Neural progenitor cell (in vitro differentiated cells): ENCODE data around the gene AK8.
"Not testable (repeated sequence)": the region's sequence is repeated elsewhere in the genome, so short reads cannot be mapped to it uniquely, and the experiment has no call there.

Source experiments
- CTCF ChIP-seq: fragments of 200-600 bp; sonication (generic); IDR thresholded peaks from 2 replicates; pipeline ENCODE4 v1.5.1; 2017; ENCODE audit warnings: antibody characterized with exemption, mild to moderate bottlenecking
- EZH2 ChIP-seq: fragments of 200-600 bp; sonication (generic); IDR thresholded peaks from 2 replicates; pipeline ENCODE4 v1.6.1; 2017; ENCODE audit warnings: antibody characterized with exemption, mild to moderate bottlenecking, moderate library complexity

GRCh38 chr9:132771752-132772151 lies 106.3 kb downstream of the AK8 start:
- TF ChIP-seq CTCF, EZH2: not testable (repeated sequence)
